Spleen (tissue), 11 donors: ENCODE data around the gene NCR1. TPM values are rescaled to one million over a fixed set of nuclear protein-coding genes. Genes with fewer than 3 reads are reported as not detected.
"Not testable (repeated sequence)": the region's sequence is repeated elsewhere in the genome, so short reads cannot be mapped to it uniquely, and the experiment has no call there.

ENCODE experiments used
- DNase-seq: peaks from one replicate; pipeline ENCODE4 v3.0.0-alpha.2; 2020
- H3K27ac ChIP-seq, 8 donors: fragments of 200-600 bp; sonication (generic) in 7 of 8; 1 replicate in 4 of 8; 2 replicates in 4 of 8; pipeline versions ENCODE4 v1.5.0 to v1.8.0; 2016 to 2021; ENCODE audit warnings: inconsistent platforms in 4 of 8, mild to moderate bottlenecking in 4 of 8, moderate library complexity in 1 of 8
- H3K27me3 ChIP-seq, 7 donors: fragments of 200-600 bp; sonication (generic) in 6 of 7; replicated peaks in 1 of 7; 1 replicate in 4 of 7; 2 replicates in 3 of 7; pipeline versions ENCODE4 v1.5.0 to v1.8.0; 2016 to 2021; ENCODE audit warnings: inconsistent platforms in 3 of 7, mild to moderate bottlenecking in 1 of 7
- H3K36me3 ChIP-seq, 6 donors: fragments of 200-600 bp; sonication (generic) in 5 of 6; 1 replicate in 4 of 6; 2 replicates in 2 of 6; pipeline versions ENCODE4 v1.5.0 to v1.8.0; 2016 to 2021; ENCODE audit warnings: inconsistent platforms in 2 of 6
- H3K4me1 ChIP-seq, 6 donors: fragments of 200-600 bp; sonication (generic) in 5 of 6; 1 replicate in 3 of 6; 2 replicates in 3 of 6; pipeline versions ENCODE4 v1.5.0 to v1.8.0; 2016 to 2021; ENCODE audit warnings: inconsistent platforms in 3 of 6
- H3K4me3 ChIP-seq, 8 donors: fragments of 200-600 bp; sonication (generic) in 7 of 8; 1 replicate in 4 of 8; 2 replicates in 4 of 8; pipeline versions ENCODE4 v1.5.0 to v1.8.0; 2016 to 2021; ENCODE audit warnings: inconsistent platforms in 4 of 8, mild to moderate bottlenecking in 4 of 8, moderate library complexity in 2 of 8
- H3K9me3 ChIP-seq, 8 donors: fragments of 200-600 bp; sonication (generic) in 7 of 8; 1 replicate in 4 of 8; 2 replicates in 4 of 8; pipeline versions ENCODE4 v1.5.0 to v1.8.0; 2016 to 2021; ENCODE audit warnings: inconsistent platforms in 4 of 8
- CTCF ChIP-seq, 11 experiments: fragments of 200-600 bp in 7 of 11; fragments of 450-650 bp in 4 of 11; sonication (generic) in 4 of 11; IDR thresholded peaks in 8 of 11; conservative IDR thresholded peaks in 3 of 11; 1 replicate in 7 of 11; 2 replicates in 4 of 11; pipeline versions ENCODE4 v1.4.0 to v1.8.0; 2016 to 2021; ENCODE audit warnings: antibody characterized with exemption in 11 of 11, inconsistent platforms in 4 of 11, mild to moderate bottlenecking in 1 of 11
- POLR2A ChIP-seq, 3 donors: fragments of 450-650 bp; IDR thresholded peaks; one replicate each; pipeline ENCODE4 v1.5.1; 2017; ENCODE audit warnings: antibody characterized with exemption in 3 of 3, mild to moderate bottlenecking in 1 of 3
- POLR2AphosphoS5 ChIP-seq, 3 donors: sonication (generic); formaldehyde crosslinking; IDR thresholded peaks; one replicate each; pipeline ENCODE4 v1.5.1; 2017; ENCODE audit warnings: antibody characterized with exemption in 3 of 3
- WGBS, 5 donors: extraction: QIAGEN DNeasy Blood & Tissue Kit in 3 of 5; methylation state at CpG; one replicate each; pipeline versions ENCODE4 v1.1.5 to v1.1.7; 2013 to 2018; 5-methylcytosine and 5-hydroxymethylcytosine counted together
- intact Hi-C: fragments of 100-400 bp; cut with DNase I; formaldehyde crosslinking; loops from one replicate; pipeline ENCODE4 v1.15.0; 2023; ENCODE audit warnings: low total_unique reads
- polyA plus RNA-seq, 3 donors: library from polyadenylated mRNA; stranded (reverse); fragments of 200-250 nt; gene quantifications; one replicate each; pipeline ENCODE4 v1.2.1, GENCODE V29; 2013
- small RNA-seq, 4 donors: library from RNA; depleted of rRNA; stranded (forward); fragments of <200 nt; gene quantifications; one replicate each; pipeline ENCODE3, GENCODE V24; 2016
- total RNA-seq, 7 donors: library from RNA; depleted of rRNA in 3 of 7; stranded (reverse); fragments of >200 nt in 3 of 7; fragmentation: NEBNext Ultra II Directional in 4 of 7; extraction: Animal tissue kit (Norgen Biotek cat#: 25700) in 4 of 7; gene quantifications; one replicate each; pipeline versions ENCODE4 v1.1.0 to v1.2.1, GENCODE V29; 2016 to 2021
- donor health status: healthy with polysubstance abuse.
- donor health status: DM: no; HTN: no; CAD: no; lungs with moderate emphysema.
- donor health status: DM: no; HTN: no; CAD: no.
- donor health status: Bipolar disorder and iron deficiency.
- donor health status: healthy.
- donor health status: DM: no; HTN: no; CAD: no.
- donor health status: DM: yes; HTN: yes; CAD: no.

NCR1 gene
- total and polyA plus RNA-seq, 10 donors = 0.33 to 16.7 (median 10.1) TPM

- 76 to 88% (median 80%) methylated on average over 23 of the region's 23 CpGs for whole genome bisulfite sequencing, 5 donors
- Histone ChIP-seq H3K27me3 (peaks cover 0 to 13% (median 0%) of the 10 kb centered on the region in 7 donors), H3K9me3 (no peaks in the 10 kb centered on the region), H3K4me3 (no peak overlapping the region), H3K4me1 (peaks cover 0 to 7% (median 0%) of the 10 kb centered on the region in 6 donors), H3K36me3 (no peaks in the 10 kb centered on the region), H3K27ac (no peak overlapping the region)
- no peak for DNase-seq
- no peak for TF ChIP-seq POLR2AphosphoS5 (IDR thresholded peaks at IDR 0.05)
- TF ChIP-seq POLR2A (IDR thresholded peaks at IDR 0.05) = no peak
- TF ChIP-seq CTCF (IDR thresholded peaks at IDR 0.05 in 8 of 11, conservative IDR thresholded peaks at IDR 0.05 in 3 of 11) = no peak
- intact Hi-C loops = no loop called here
These were observed 46.8 kb downstream of the NCR1 start for GRCh38 chr19:54952591-54953344.

GRCh38 chr19:54953345-54953713 is 47.4 kb downstream of the NCR1 start:
- DNase-seq, H3K27ac ChIP-seq, H3K36me3 ChIP-seq, H3K4me3 ChIP-seq, intact Hi-C loops, H3K4me1 ChIP-seq, H3K9me3 ChIP-seq: not testable (repeated sequence)
- H3K27me3 ChIP-seq = peaks cover 0 to 13% (median 0%) of the 10 kb centered on the region in 7 donors
- WGBS, 5 donors = 78 to 97% (median 91%) methylated on average over 10 of the region's 10 CpGs

- Histone ChIP-seq H3K9me3 (no peaks in the 10 kb centered on the region), H3K27ac (no peak overlapping the region), H3K4me1 (peaks cover 0 to 29% (median 4%) of the 10 kb centered on the region in 6 donors), H3K27me3 (peaks cover 0 to 17% (median 0%) of the 10 kb centered on the region in 7 donors), H3K36me3 (no peaks in the 10 kb centered on the region), H3K4me3 (no peak overlapping the region)
- intact Hi-C loops = no loop called here
- TF ChIP-seq CTCF (IDR thresholded peaks at IDR 0.05 in 8 of 11, conservative IDR thresholded peaks at IDR 0.05 in 3 of 11) (no peak), POLR2AphosphoS5 (IDR thresholded peaks at IDR 0.05) (no peak), POLR2A (IDR thresholded peaks at IDR 0.05) (no peak)
- DNase-seq = no peak
- 84 to 94% (median 88%) methylated on average over 11 of the region's 11 CpGs for WGBS, 5 donors
These were observed 49.4 kb downstream of the NCR1 start for GRCh38 chr19:54955376-54955775.

- WGBS, 5 donors = 20 to 43% (median 29%) methylated on average over 8 of the region's 8 CpGs
- Histone ChIP-seq H3K4me3 (no peak overlapping the region), H3K9me3 (peaks cover 0 to 12% (median 0%) of the 10 kb centered on the region in 8 donors), H3K27me3 (peaks cover 0 to 14% (median 0%) of the 10 kb centered on the region in 7 donors), H3K4me1 (peaks cover 0 to 22% (median 4%) of the 10 kb centered on the region in 6 donors), H3K36me3 (no peaks in the 10 kb centered on the region), H3K27ac (no peak overlapping the region)
- intact Hi-C loops = no loop called here
- DNase-seq = no peak
- TF ChIP-seq POLR2A (IDR thresholded peaks at IDR 0.05) (no peak), POLR2AphosphoS5 (IDR thresholded peaks at IDR 0.05) (no peak), CTCF (IDR thresholded peaks at IDR 0.05 in 8 of 11, conservative IDR thresholded peaks at IDR 0.05 in 3 of 11) (no peak)
These were observed 53.9 kb downstream of the NCR1 start for GRCh38 chr19:54959840-54960239.

Small RNA genes within 50 kb of the gene (small RNA-seq; reads per million reads assigned to genes)
- 0 reads per million in 4 donors for gene AC011476.8
- 0 to 0.17 (median 0) reads per million in 4 donors for gene RNU6-222P

Other genes with a start within 250 kb of the NCR1 start
- 10 to 100 TPM; 16.4 to 40.3 (median 33.4) TPM for gene LILRB4, start 243.2 kb upstream of the NCR1 start, total RNA-seq
- gene LILRB4, start 243.2 kb upstream of the NCR1 start, polyA plus RNA-seq = 10 to 100 TPM; 11.2 to 16.6 (median 12.0) TPM
- not detected for gene KIR3DL3, start 181.7 kb upstream of the NCR1 start, total RNA-seq
- not detected for gene KIR3DL3, start 181.7 kb upstream of the NCR1 start, polyA plus RNA-seq
- gene KIR2DL3, start 167.6 kb upstream of the NCR1 start, total RNA-seq = 1 to 10 TPM in 5 of 7 donors, under 1 TPM in 1, not detected in 1; 0.46 to 3.5 (median 1.6) TPM
- under 1 TPM; 0.07 to 0.15 (median 0.10) TPM for gene KIR2DL3, start 167.6 kb upstream of the NCR1 start, polyA plus RNA-seq
- gene KIR2DL1, start 136.4 kb upstream of the NCR1 start, total RNA-seq = 1 to 10 TPM in 3 of 7 donors, under 1 TPM in 3, not detected in 1; 0.51 to 6.6 (median 1.0) TPM
- gene KIR2DL1, start 136.4 kb upstream of the NCR1 start, polyA plus RNA-seq = under 1 TPM; 0.13 to 0.29 (median 0.20) TPM
- gene KIR2DL4, start 102.5 kb upstream of the NCR1 start, total RNA-seq = 1 to 10 TPM; 1.5 to 6.6 (median 3.7) TPM
- 1 to 10 TPM in 1 of 3 donors, under 1 TPM in 2; 0.63 to 1.6 (median 0.65) TPM for gene KIR2DL4, start 102.5 kb upstream of the NCR1 start, polyA plus RNA-seq
- 1 to 10 TPM in 1 of 7 donors, under 1 TPM in 5, not detected in 1; 0.69 to 6.3 (median 0.90) TPM for gene KIR3DL1, start 89.7 kb upstream of the NCR1 start, total RNA-seq
- gene KIR3DL1, start 89.7 kb upstream of the NCR1 start, polyA plus RNA-seq = under 1 TPM; 0.07 to 0.13 (median 0.12) TPM
- 1 to 10 TPM in 5 of 7 donors, under 1 TPM in 2; 0.66 to 2.2 (median 1.0) TPM for gene KIR2DS4, start 73.5 kb upstream of the NCR1 start, total RNA-seq
- gene KIR2DS4, start 73.5 kb upstream of the NCR1 start, polyA plus RNA-seq = under 1 TPM in 2 of 3 donors, not detected in 1; 0.39 to 0.48 TPM
- gene KIR3DL2, start 55.7 kb upstream of the NCR1 start, total RNA-seq = 1 to 10 TPM in 5 of 7 donors, under 1 TPM in 2; 0.39 to 2.7 (median 1.0) TPM
- gene KIR3DL2, start 55.7 kb upstream of the NCR1 start, polyA plus RNA-seq = under 1 TPM; 0.13 to 0.59 (median 0.19) TPM
- gene FCAR, start 31.9 kb upstream of the NCR1 start, total RNA-seq = 10 to 100 TPM; 17.4 to 86.3 (median 32.8) TPM
- 1 to 10 TPM in 2 of 3 donors, under 1 TPM in 1; 0.59 to 3.7 (median 1.1) TPM for gene FCAR, start 31.9 kb upstream of the NCR1 start, polyA plus RNA-seq
- gene NLRP7, start 41.4 kb downstream of the NCR1 start, total RNA-seq = 1 to 10 TPM in 1 of 7 donors, under 1 TPM in 6; 0.09 to 1.3 (median 0.36) TPM
- gene NLRP7, start 41.4 kb downstream of the NCR1 start, polyA plus RNA-seq = under 1 TPM; 0.09 to 0.11 (median 0.10) TPM
- 10 to 100 TPM in 2 of 7 donors, 1 to 10 TPM in 5; 5.1 to 21.2 (median 7.6) TPM for gene NLRP2, start 60.2 kb downstream of the NCR1 start, total RNA-seq
- 10 to 100 TPM in 1 of 3 donors, 1 to 10 TPM in 2; 2.0 to 16.1 (median 3.8) TPM for gene NLRP2, start 60.2 kb downstream of the NCR1 start, polyA plus RNA-seq
- gene GP6, start 132.1 kb downstream of the NCR1 start, total RNA-seq = 1 to 10 TPM; 1.3 to 3.8 (median 1.7) TPM
- gene GP6, start 132.1 kb downstream of the NCR1 start, polyA plus RNA-seq = under 1 TPM; 0.09 to 0.41 (median 0.35) TPM
- gene RDH13, start 157.0 kb downstream of the NCR1 start, total RNA-seq = 10 to 100 TPM; 15.3 to 31.5 (median 17.9) TPM
- gene RDH13, start 157.0 kb downstream of the NCR1 start, polyA plus RNA-seq = 10 to 100 TPM in 1 of 3 donors, 1 to 10 TPM in 2; 4.6 to 13.5 (median 7.6) TPM
- 1 to 10 TPM in 5 of 7 donors, under 1 TPM in 1, not detected in 1; 0.37 to 3.4 (median 2.2) TPM for gene EPS8L1, start 169.7 kb downstream of the NCR1 start, total RNA-seq
- gene EPS8L1, start 169.7 kb downstream of the NCR1 start, polyA plus RNA-seq = 1 to 10 TPM; 5.2 to 5.3 (median 5.3) TPM
- 100 to 1,000 TPM in 5 of 7 donors, 10 to 100 TPM in 2; 88.2 to 193 (median 129) TPM for gene PPP1R12C, start 211.5 kb downstream of the NCR1 start, total RNA-seq
- gene PPP1R12C, start 211.5 kb downstream of the NCR1 start, polyA plus RNA-seq = 100 to 1,000 TPM in 2 of 3 donors, 10 to 100 TPM in 1; 98.2 to 292 (median 263) TPM
- 1 to 10 TPM in 4 of 7 donors, not detected in 3; 1.3 to 5.4 (median 2.6) TPM for gene TNNT1, start 243.1 kb downstream of the NCR1 start, total RNA-seq
- gene TNNT1, start 243.1 kb downstream of the NCR1 start, polyA plus RNA-seq = 1 to 10 TPM in 1 of 3 donors, under 1 TPM in 2; 0.26 to 6.2 (median 0.94) TPM